HG03378 (cell line): ENCODE data around the gene PTAFR.

Experiments
- ATAC-seq: cut with Tn5 transposase; IDR thresholded peaks from one replicate; pipeline ENCODE4 v1.9.1; 2021; ENCODE audit warnings: mild to moderate bottlenecking, moderate library complexity; ENCODE audit not compliant: unreplicated experiment

Gene PTAFR

GRCh38 chr1:28178690-28179485 is 2.4 kb upstream of the PTAFR start:
- no peak for ATAC-seq

- ATAC-seq = no peak
These were observed 470 bp downstream of the PTAFR start for GRCh38 chr1:28175955-28176485.

DNA sequence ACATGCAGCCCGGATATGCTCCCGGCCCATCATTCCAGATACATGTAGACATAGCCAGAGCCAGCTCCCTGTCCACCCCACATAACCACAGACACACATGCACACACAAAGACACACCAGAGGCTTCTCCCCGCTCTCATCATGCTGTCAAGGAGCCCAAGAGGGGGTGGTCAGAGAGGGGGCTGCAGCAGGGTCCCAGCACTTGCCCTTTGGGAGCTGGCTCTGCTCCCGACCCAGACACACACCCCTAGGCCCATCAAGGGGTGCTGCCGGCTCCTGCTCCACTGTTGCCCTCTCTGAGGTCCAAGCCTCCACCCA is 2.6 kb downstream of the PTAFR start:
- no peak for ATAC-seq

- no peak for ATAC-seq
These were observed 3.1 kb downstream of the PTAFR start for GRCh38 chr1:28173151-28173979.

- ATAC-seq = peak; percentile 57
These were observed 3.8 kb downstream of the PTAFR start for GRCh38 chr1:28172713-28173150.

GRCh38 chr1:28171246-28171645 is 5.2 kb downstream of the PTAFR start:
- no peak for ATAC-seq

GRCh38 chr1:28170001-28170596 is 6.4 kb downstream of the PTAFR start:
- ATAC-seq = no peak

GRCh38 chr1:28163496-28164161 is 12.9 kb downstream of the PTAFR start:
- no peak for ATAC-seq

DNA sequence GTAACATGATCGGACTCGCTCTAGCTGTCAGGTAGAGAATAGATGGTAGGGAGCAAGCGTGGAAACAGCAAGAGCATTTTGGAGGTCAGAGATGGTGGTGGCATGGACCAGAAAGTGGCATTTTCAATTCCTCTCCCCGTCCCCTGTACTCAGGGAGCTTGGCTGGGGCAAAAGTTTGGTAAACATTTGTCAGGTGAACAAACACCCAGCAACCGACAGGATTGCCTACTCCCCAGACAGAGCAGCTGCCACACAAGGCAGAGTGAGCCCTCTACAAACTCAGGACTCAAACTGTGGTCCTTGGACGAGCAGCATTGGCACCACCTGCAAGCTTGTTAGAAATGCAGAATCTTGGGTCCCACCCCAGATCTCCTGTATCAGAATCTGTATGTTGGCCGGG is 14.3 kb downstream of the PTAFR start:
- ATAC-seq = no peak

DNA sequence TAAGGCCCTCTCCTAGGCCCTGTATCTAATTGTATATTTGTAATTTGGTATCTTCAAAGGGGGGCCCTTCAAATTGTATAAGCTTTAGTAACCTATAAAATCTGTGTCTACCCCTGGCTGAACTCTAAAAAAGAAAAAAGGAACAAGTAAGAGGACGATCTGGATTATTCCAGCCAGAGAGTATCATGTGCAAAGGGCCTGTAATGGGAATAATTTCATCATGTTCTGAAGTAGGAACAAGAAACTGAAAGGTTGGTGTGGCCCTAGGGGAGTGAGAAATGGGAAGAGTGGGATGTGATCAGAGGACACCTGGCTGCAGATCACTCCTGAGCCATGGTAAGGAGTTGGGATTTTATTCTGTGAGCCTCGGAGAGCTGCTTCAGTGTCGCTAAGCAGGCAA is 14.7 kb downstream of the PTAFR start:
- ATAC-seq = no peak

DNA sequence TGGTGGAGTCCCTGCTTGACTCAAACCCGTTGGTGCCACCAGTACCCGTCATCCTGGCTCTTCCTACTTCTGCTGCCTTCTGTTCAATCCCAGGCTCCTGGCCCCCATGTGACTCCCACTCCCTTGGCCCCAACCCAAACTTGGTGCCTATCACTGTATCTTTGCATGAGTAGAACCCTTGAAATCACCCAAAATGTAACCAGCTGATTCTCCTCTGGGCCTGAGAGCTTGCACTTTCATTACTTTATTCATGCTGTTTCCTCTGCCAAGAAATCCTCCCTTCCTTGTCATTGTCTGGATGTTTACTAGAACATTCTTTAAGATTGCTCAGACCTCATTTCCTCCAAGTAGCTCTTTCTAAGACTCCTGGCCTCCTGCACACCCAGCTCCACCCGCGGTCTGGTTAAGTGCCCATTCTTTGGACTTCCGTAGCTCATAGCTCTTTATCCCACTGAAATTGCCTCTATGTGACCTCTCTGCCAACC is 15.7 kb downstream of the PTAFR start:
- ATAC-seq = no peak

DNA sequence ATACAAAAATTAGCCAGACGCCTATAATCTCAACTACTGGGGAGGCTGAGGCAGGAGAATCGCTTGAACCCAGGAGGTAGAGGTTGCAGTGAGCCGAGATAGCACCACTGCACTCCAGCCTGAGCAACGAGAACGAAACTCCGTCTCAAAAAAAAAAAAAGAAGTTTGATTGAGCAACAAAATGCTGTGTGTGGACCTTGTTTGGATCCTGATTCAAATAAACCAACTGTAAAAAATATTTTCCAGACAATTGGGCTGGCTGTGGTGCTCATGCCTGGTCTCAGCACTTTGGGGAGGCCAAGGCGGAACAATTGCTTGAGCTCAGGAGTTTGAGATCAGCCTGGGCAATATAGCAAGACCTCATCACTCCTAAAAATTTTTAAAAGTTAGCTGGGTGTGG is 16.8 kb downstream of the PTAFR start:
- no peak for ATAC-seq

- ATAC-seq = no peak
These were observed 17.2 kb downstream of the PTAFR start for GRCh38 chr1:28159243-28159642.

DNA sequence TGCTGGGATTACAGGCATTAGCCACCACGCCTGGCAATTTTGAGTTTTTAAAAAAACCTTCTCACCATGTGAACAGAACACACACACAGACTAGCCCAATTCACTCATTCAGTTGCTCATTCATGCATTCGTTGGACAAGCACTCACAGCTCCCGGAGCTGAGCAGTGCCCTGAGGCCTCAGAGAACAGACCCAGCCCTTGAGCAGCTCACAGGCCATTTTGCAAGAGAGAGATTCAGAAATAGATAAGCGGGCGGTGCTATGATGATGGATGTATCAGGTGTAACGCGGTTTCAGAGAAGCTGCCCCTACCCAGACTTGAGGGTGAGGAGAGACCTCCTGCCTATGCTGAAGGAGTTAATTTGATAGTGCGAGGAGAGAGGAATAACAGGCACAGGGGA is 18.6 kb downstream of the PTAFR start:
- ATAC-seq = no peak

GRCh38 chr1:28156821-28157220 is 19.7 kb downstream of the PTAFR start:
- ATAC-seq = no peak

GRCh38 chr1:28155628-28156027 is 20.9 kb downstream of the PTAFR start:
- ATAC-seq = no peak

- ATAC-seq = no peak
These were observed 22.4 kb downstream of the PTAFR start for GRCh38 chr1:28154078-28154594.

DNA sequence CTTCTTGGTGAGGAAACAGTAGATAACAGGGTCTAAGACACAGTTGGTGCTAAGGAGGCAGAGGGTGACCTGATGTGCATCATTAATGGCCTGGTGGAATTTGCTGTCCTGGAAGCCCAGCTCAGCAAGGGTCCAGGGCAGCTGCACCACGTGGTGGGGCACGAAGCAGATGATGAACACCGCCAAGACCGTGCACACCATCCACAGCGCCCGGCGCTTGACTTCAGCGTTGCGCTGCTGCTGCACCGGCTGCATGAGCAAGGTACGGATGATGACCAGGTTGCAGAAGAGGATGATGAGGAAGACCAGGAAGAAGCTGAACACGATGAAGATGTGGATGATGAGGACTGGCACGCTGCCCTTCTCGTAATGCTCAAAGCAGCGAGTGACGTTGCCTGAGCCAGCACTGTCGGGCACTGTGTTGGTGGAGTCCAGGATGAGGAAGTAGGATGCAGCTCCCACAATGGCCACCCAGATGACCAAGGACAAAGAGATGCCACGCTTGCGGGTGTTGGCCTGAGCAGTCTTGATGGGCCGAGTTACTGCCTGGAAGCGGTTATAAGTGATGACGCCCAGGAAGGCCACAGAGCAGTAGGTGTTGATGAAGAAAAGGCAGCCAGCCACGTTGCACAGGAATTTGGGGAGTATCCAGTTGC is 26.2 kb downstream of the PTAFR start:
- no peak for ATAC-seq

- no peak for ATAC-seq
These were observed 27.7 kb downstream of the PTAFR start for GRCh38 chr1:28148880-28149195.
